ENCODE measurements around the gene SNTB2. TPM values are rescaled to one million over a fixed set of nuclear protein-coding genes. Genes with fewer than 3 reads are reported as not detected.

SNTB2 gene
- total RNA-seq, 2 donors from 2014 or later: 33.7 to 53.0 TPM

DNA sequence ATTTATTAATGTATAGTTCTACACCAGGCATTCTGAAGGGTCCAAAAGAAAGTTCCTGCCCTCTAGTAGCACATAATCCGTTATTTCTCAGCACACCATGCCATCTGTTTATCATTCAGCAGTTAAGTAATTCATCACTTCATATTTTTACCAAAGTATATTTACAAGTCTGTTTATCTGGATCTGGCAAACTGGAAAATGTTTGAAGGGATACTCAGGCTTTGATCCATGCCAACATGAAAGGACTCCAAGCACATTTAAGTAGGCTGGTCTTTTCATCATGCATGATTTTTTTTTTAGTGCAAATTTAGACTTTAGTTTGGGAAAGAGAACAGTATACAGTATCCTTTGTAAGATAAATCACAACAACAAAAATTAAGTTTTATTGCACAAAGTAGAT lies 120.1 kb downstream of the SNTB2 start:
- TF ChIP-seq POLR2AphosphoS5 (IDR thresholded peaks at IDR 0.05): no peak
- TF ChIP-seq POLR2A (IDR thresholded peaks at IDR 0.05): no peak
- TF ChIP-seq, protein P1, sequence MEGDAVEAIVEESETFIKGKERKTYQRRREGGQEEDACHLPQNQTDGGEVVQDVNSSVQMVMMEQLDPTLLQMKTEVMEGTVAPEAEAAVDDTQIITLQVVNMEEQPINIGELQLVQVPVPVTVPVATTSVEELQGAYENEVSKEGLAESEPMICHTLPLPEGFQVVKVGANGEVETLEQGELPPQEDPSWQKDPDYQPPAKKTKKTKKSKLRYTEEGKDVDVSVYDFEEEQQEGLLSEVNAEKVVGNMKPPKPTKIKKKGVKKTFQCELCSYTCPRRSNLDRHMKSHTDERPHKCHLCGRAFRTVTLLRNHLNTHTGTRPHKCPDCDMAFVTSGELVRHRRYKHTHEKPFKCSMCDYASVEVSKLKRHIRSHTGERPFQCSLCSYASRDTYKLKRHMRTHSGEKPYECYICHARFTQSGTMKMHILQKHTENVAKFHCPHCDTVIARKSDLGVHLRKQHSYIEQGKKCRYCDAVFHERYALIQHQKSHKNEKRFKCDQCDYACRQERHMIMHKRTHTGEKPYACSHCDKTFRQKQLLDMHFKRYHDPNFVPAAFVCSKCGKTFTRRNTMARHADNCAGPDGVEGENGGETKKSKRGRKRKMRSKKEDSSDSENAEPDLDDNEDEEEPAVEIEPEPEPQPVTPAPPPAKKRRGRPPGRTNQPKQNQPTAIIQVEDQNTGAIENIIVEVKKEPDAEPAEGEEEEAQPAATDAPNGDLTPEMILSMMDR (IDR thresholded peaks at IDR 0.05): no peak
- intact Hi-C loops (cut with DNase I): no loop called here
- H3K36me3 ChIP-seq: no peaks in the 10 kb centered on the region
- no peak overlapping the region for H3K27ac ChIP-seq
- WGBS: 34% methylated on average over 1 of the region's 1 CpG
- no peak overlapping the region for H3K4me3 ChIP-seq
- DNase-seq (ENCODE audit: low spot score): no peak
- peaks cover under 1% of the 10 kb centered on the region for H3K4me1 ChIP-seq (replicated peaks)
- H3K27me3 ChIP-seq (replicated peaks; ENCODE audit: insufficient read depth): no peaks in the 10 kb centered on the region
- no peaks in the 10 kb centered on the region for H3K9me3 ChIP-seq

DNA sequence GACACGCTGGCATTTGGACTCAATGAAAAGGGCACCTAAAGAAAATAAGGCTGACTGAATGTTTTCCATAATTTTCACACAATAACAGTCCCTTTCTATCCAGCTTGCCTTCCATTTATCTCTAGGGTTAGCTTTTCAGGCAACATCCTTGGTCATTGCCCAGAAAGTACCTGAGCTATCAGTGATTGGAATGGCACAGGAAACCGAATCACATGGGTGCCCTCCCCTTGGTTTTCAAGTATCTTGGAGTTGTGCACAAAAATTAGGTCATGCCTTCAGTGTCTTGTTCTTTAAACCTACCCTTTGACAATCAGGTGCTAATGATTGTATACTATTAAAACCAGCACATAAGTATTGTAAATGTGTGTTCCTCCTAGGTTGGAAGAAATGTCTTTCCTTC lies 120.9 kb downstream of the SNTB2 start:
- Histone ChIP-seq H3K36me3 (no peaks in the 10 kb centered on the region), H3K4me1 (replicated peaks) (peaks cover 4% of the 10 kb centered on the region), H3K27me3 (replicated peaks; ENCODE audit: insufficient read depth) (no peaks in the 10 kb centered on the region), H3K4me3 (no peak overlapping the region), H3K27ac (no peak overlapping the region), H3K9me3 (no peaks in the 10 kb centered on the region)
- TF ChIP-seq POLR2AphosphoS5 (IDR thresholded peaks at IDR 0.05): no peak
- no peak for TF ChIP-seq POLR2A (IDR thresholded peaks at IDR 0.05)
- TF ChIP-seq, protein P1 (IDR thresholded peaks at IDR 0.05): no peak
- intact Hi-C loops (cut with DNase I): no loop called here
- no peak for DNase-seq (ENCODE audit: low spot score)
- WGBS: 93% methylated on average over 2 of the region's 2 CpGs

DNA sequence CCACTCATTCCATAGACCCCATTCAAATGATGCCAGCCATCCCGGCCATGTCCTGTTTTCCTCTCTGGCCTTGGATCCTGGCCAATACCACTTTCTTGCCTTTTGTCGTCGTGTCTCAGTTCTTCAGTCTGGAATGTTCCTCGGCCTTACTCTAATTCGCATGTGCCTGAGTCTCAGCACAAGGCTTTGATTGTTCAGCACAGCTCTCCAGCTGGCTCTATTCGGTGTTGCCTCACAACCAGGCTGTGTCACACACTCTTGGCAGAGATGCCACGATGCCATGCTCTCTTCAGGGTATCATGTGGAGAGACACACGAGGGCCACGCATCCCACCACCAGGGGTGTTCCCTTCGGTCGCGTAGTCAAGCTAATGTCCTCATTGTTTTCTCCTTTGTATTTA lies 122.4 kb downstream of the SNTB2 start:
- Histone ChIP-seq H3K9me3 (no peaks in the 10 kb centered on the region), H3K4me1 (replicated peaks) (peaks cover 4% of the 10 kb centered on the region), H3K27me3 (replicated peaks; ENCODE audit: insufficient read depth) (no peaks in the 10 kb centered on the region), H3K4me3 (no peak overlapping the region), H3K36me3 (no peaks in the 10 kb centered on the region), H3K27ac (no peak overlapping the region)
- intact Hi-C loops (cut with DNase I): no loop called here
- no peak for DNase-seq (ENCODE audit: low spot score)
- TF ChIP-seq POLR2A (IDR thresholded peaks at IDR 0.05): no peak
- TF ChIP-seq, protein P1 (IDR thresholded peaks at IDR 0.05): no peak
- 71% methylated on average over 12 of the region's 12 CpGs for WGBS

DNA sequence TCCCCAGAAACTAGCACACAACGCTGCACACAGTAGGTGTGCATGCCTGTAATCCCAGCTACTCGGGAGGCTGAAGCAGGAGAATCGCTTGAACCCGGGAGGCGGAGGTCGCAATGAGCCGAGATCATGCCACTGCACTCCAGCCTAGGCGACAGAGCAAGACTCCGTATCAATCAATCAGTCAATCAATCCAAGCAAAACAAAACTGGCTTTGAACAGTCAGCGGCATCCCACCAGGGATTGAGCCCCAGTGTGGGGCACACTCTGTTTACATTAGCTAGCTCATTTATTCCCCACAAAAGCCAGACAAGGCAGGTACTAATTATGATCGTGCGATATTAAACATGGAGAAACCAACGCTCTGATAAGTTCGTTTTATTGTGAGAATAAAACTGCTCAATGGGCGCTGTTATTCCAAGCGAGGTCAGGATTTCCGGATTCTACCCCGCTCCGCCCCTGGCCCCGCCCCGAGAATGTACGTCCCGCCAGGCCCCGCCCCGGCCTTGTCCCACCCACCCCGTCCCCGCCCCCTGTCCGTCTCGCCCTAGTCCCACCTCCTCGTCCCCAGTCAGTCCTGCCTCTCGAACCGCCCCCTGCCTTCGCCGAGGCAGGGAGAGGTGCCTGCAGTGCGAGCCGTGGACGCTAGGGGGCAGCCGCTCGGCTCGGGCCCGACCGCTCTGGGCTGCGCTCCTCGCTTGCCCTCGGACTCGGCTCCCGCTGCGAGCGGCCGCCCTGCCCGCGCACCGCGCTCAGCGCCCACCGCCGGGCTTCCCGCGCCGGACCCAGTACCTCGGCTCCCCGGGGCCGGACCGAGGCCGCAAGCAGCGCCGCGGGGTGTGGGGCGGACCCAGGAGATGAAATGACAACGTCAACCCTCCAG lies 123.9 kb downstream of the SNTB2 start, which contains the start of gene VPS4A:
TSS of gene VPS4A (plus strand) at position 698 of the 880 bp plus-strand sequence. CDS start at position 860, 162 bp downstream.
- TF ChIP-seq, protein P1 (IDR thresholded peaks at IDR 0.05): peak; percentile 94 to 97 (median 95)
- TF ChIP-seq POLR2A (IDR thresholded peaks at IDR 0.05): peak; percentile 50
- TF ChIP-seq POLR2AphosphoS5 (IDR thresholded peaks at IDR 0.05): peak; percentile 63
- no peaks in the 10 kb centered on the region for H3K27me3 ChIP-seq (replicated peaks; ENCODE audit: insufficient read depth)
- intact Hi-C loops (cut with DNase I): no loop called here

More for the DNA sequence above, 123.9 kb downstream of the SNTB2 start, which contains the start of gene VPS4A:
- peak; percentile 95 for DNase-seq (ENCODE audit: low spot score)
- 32% methylated on average over 19 of the region's 70 CpGs for WGBS
- Histone ChIP-seq H3K36me3 (peaks cover 0 to under 1% of the 10 kb centered on the region in 2 donors), H3K9me3 (no peaks in the 10 kb centered on the region), H3K27ac (peak within 1 kb of the TSS; percentile 80 to 90), H3K4me1 (replicated peaks) (peaks cover 4% of the 10 kb centered on the region), H3K4me3 (peak within 1 kb of the TSS; percentile 73 to 88)

All from prostate gland (tissue), 2 donors.